ENCODE data around the gene KSR1.
A peak's percentile ranks its signal among the peaks of the same experiment; 100 is the strongest.
"Not testable (repeated sequence)": the region's sequence is repeated elsewhere in the genome, so short reads cannot be mapped to it uniquely, and the experiment has no call there.

The KSR1 gene

GRCh38 chr17:27634776-27635175 lies 178.5 kb downstream of the KSR1 start:
- no peak for DNase-seq (ENCODE audit: low spot score)

- no peak for DNase-seq (ENCODE audit: low spot score)
Measured at GRCh38 chr17:27635275-27635823, 179.1 kb downstream of the KSR1 start.

- not testable (repeated sequence) for DNase-seq (ENCODE audit: low spot score)
Measured at GRCh38 chr17:27636005-27636520, 179.8 kb downstream of the KSR1 start.

- DNase-seq (ENCODE audit: low spot score), result not testable (repeated sequence)
Measured at GRCh38 chr17:27637818-27638217, 181.6 kb downstream of the KSR1 start.

- DNase-seq (ENCODE audit: low spot score), result not testable (repeated sequence)
Measured at GRCh38 chr17:27638415-27638914, 182.2 kb downstream of the KSR1 start.

- no peak for DNase-seq (ENCODE audit: low spot score)
Measured at GRCh38 chr17:27640790-27641189, 184.5 kb downstream of the KSR1 start.

GRCh38 chr17:27644586-27644985 lies 188.3 kb downstream of the KSR1 start:
- no peak for DNase-seq (ENCODE audit: low spot score)

- not testable (repeated sequence) for DNase-seq (ENCODE audit: low spot score)
Measured at GRCh38 chr17:27645621-27646020, 189.4 kb downstream of the KSR1 start.

- no peak for DNase-seq (ENCODE audit: low spot score)
Measured at GRCh38 chr17:27646232-27646631, 190.0 kb downstream of the KSR1 start.

GRCh38 chr17:27647765-27648164 lies 191.5 kb downstream of the KSR1 start:
- DNase-seq (ENCODE audit: low spot score), result no peak

- DNase-seq (ENCODE audit: low spot score), result not testable (repeated sequence)
Measured at GRCh38 chr17:27649111-27649571, 192.9 kb downstream of the KSR1 start.

GRCh38 chr17:27649929-27650328 lies 193.7 kb downstream of the KSR1 start:
- no peak for DNase-seq (ENCODE audit: low spot score)

- DNase-seq (ENCODE audit: low spot score), result no peak
Measured at GRCh38 chr17:27650836-27651235, 194.6 kb downstream of the KSR1 start.

GRCh38 chr17:27651411-27652345 lies 195.4 kb downstream of the KSR1 start:
- DNase-seq (ENCODE audit: low spot score), result peak; percentile 28

GRCh38 chr17:27653449-27653971 lies 197.3 kb downstream of the KSR1 start:
- DNase-seq (ENCODE audit: low spot score), result not testable (repeated sequence)

- no peak for DNase-seq (ENCODE audit: low spot score)
Measured at GRCh38 chr17:27654136-27654535, 197.9 kb downstream of the KSR1 start.

- peak; percentile 55 for DNase-seq (ENCODE audit: low spot score)
Measured at GRCh38 chr17:27654654-27655524, 198.6 kb downstream of the KSR1 start.

GRCh38 chr17:27655525-27656111 lies 199.4 kb downstream of the KSR1 start:
- not testable (repeated sequence) for DNase-seq (ENCODE audit: low spot score)

GRCh38 chr17:27656620-27657019 lies 200.4 kb downstream of the KSR1 start:
- not testable (repeated sequence) for DNase-seq (ENCODE audit: low spot score)

- DNase-seq (ENCODE audit: low spot score), result peak; percentile 1
Measured at GRCh38 chr17:27657620-27658019, 201.4 kb downstream of the KSR1 start.

GRCh38 chr17:27659683-27660082 lies 203.4 kb downstream of the KSR1 start:
- no peak for DNase-seq (ENCODE audit: low spot score)
